ENCODE data around the gene HSPA13. TPM values are rescaled to one million over a fixed set of nuclear protein-coding genes. Genes with fewer than 3 reads are reported as not detected.

Gene HSPA13
- polyA plus RNA-seq (2013, experiment 1 of 4), result 44.2 TPM
- polyA plus RNA-seq (2013, experiment 2 of 4), result 49.1 TPM
- 41.2 TPM for polyA plus RNA-seq (2013, experiment 3 of 4)
- 40.4 TPM for polyA plus RNA-seq (2013, experiment 4 of 4)

- peak within 1 kb of the TSS; percentile 80 for H3K4me3 ChIP-seq (ENCODE audit: insufficient read depth, low read depth, low read length)
- no peaks in the 10 kb centered on the region for H3K27me3 ChIP-seq (ENCODE audit: control insufficient read depth, insufficient read depth, low read length, poor library complexity, severe bottlenecking)
- peaks cover 9% of the 10 kb centered on the region for H3K4me1 ChIP-seq (ENCODE audit: control insufficient read depth, insufficient read depth, low read length)
- H3K9me3 ChIP-seq (ENCODE audit: control insufficient read depth, low read length), result no peaks in the 10 kb centered on the region
- H3K36me3 ChIP-seq (ENCODE audit: control insufficient read depth, insufficient read depth, low read length), result peaks cover 2% of the 10 kb centered on the region
- 0% methylated on average over 46 of the region's 46 CpGs for WGBS, 2 experiments
- H3K27ac ChIP-seq (ENCODE audit: insufficient read depth, low read depth, low read length, poor library complexity, severe bottlenecking), result peak within 1 kb of the TSS; percentile 96
Measured at GRCh38 chr21:14382835-14383595, at the start of gene HSPA13. Gene HSPA13 (minus strand): TSS chr21:14383146. CDS start chr21:14383119, 27 bp downstream.

- no peaks in the 10 kb centered on the region for H3K4me1 ChIP-seq (ENCODE audit: control insufficient read depth, insufficient read depth, low read length)
- H3K9me3 ChIP-seq (ENCODE audit: control insufficient read depth, low read length), result no peaks in the 10 kb centered on the region
- no peaks in the 10 kb centered on the region for H3K36me3 ChIP-seq (ENCODE audit: control insufficient read depth, insufficient read depth, low read length)
- H3K4me3 ChIP-seq (ENCODE audit: insufficient read depth, low read depth, low read length), result no peak overlapping the region
- 97 to 100% methylated on average over 2 of the region's 2 CpGs for WGBS, 2 experiments
- H3K27ac ChIP-seq (ENCODE audit: insufficient read depth, low read depth, low read length, poor library complexity, severe bottlenecking), result no peak overlapping the region
- H3K27me3 ChIP-seq (ENCODE audit: control insufficient read depth, insufficient read depth, low read length, poor library complexity, severe bottlenecking), result no peaks in the 10 kb centered on the region
Measured at GRCh38 chr21:14418920-14419319, 36.0 kb upstream of the HSPA13 start.

- no peaks in the 10 kb centered on the region for H3K4me1 ChIP-seq (ENCODE audit: control insufficient read depth, insufficient read depth, low read length)
- H3K27ac ChIP-seq (ENCODE audit: insufficient read depth, low read depth, low read length, poor library complexity, severe bottlenecking), result no peak overlapping the region
- H3K4me3 ChIP-seq (ENCODE audit: insufficient read depth, low read depth, low read length), result no peak overlapping the region
- WGBS, 2 experiments, result 92 to 97% methylated on average over 2 of the region's 2 CpGs
- H3K27me3 ChIP-seq (ENCODE audit: control insufficient read depth, insufficient read depth, low read length, poor library complexity, severe bottlenecking), result no peaks in the 10 kb centered on the region
- H3K9me3 ChIP-seq (ENCODE audit: control insufficient read depth, low read length), result no peaks in the 10 kb centered on the region
- H3K36me3 ChIP-seq (ENCODE audit: control insufficient read depth, insufficient read depth, low read length), result no peaks in the 10 kb centered on the region
Measured at GRCh38 chr21:14414932-14415508, 32.1 kb upstream of the HSPA13 start.

- Histone ChIP-seq H3K9me3 (ENCODE audit: control insufficient read depth, low read length) (no peaks in the 10 kb centered on the region), H3K4me1 (ENCODE audit: control insufficient read depth, insufficient read depth, low read length) (no peaks in the 10 kb centered on the region), H3K27ac (ENCODE audit: insufficient read depth, low read depth, low read length, poor library complexity, severe bottlenecking) (no peak overlapping the region), H3K27me3 (ENCODE audit: control insufficient read depth, insufficient read depth, low read length, poor library complexity, severe bottlenecking) (no peaks in the 10 kb centered on the region), H3K4me3 (ENCODE audit: insufficient read depth, low read depth, low read length) (no peak overlapping the region), H3K36me3 (ENCODE audit: control insufficient read depth, insufficient read depth, low read length) (no peaks in the 10 kb centered on the region)
- WGBS, 2 experiments, result 78 to 83% methylated on average over 2 of the region's 2 CpGs
Measured at GRCh38 chr21:14405962-14406361, 23.0 kb upstream of the HSPA13 start.

- Histone ChIP-seq H3K4me3 (ENCODE audit: insufficient read depth, low read depth, low read length) (no peak overlapping the region), H3K36me3 (ENCODE audit: control insufficient read depth, insufficient read depth, low read length) (no peaks in the 10 kb centered on the region), H3K4me1 (ENCODE audit: control insufficient read depth, insufficient read depth, low read length) (no peaks in the 10 kb centered on the region), H3K27me3 (ENCODE audit: control insufficient read depth, insufficient read depth, low read length, poor library complexity, severe bottlenecking) (no peaks in the 10 kb centered on the region), H3K9me3 (ENCODE audit: control insufficient read depth, low read length) (no peaks in the 10 kb centered on the region), H3K27ac (ENCODE audit: insufficient read depth, low read depth, low read length, poor library complexity, severe bottlenecking) (no peak overlapping the region)
- 80 to 88% methylated on average over 1 of the region's 1 CpG for WGBS, 2 experiments
Measured at GRCh38 chr21:14405225-14405624, 22.3 kb upstream of the HSPA13 start.

GRCh38 chr21:14403681-14404318 lies 20.9 kb upstream of the HSPA13 start:
- Histone ChIP-seq H3K36me3 (ENCODE audit: control insufficient read depth, insufficient read depth, low read length) (no peaks in the 10 kb centered on the region), H3K27me3 (ENCODE audit: control insufficient read depth, insufficient read depth, low read length, poor library complexity, severe bottlenecking) (no peaks in the 10 kb centered on the region), H3K4me1 (ENCODE audit: control insufficient read depth, insufficient read depth, low read length) (no peaks in the 10 kb centered on the region), H3K4me3 (ENCODE audit: insufficient read depth, low read depth, low read length) (no peak overlapping the region), H3K9me3 (ENCODE audit: control insufficient read depth, low read length) (no peaks in the 10 kb centered on the region), H3K27ac (ENCODE audit: insufficient read depth, low read depth, low read length, poor library complexity, severe bottlenecking) (no peak overlapping the region)
- WGBS, 2 experiments, result 83 to 88% methylated on average over 1 of the region's 1 CpG

- H3K4me1 ChIP-seq (ENCODE audit: control insufficient read depth, insufficient read depth, low read length), result no peaks in the 10 kb centered on the region
- H3K9me3 ChIP-seq (ENCODE audit: control insufficient read depth, low read length), result no peaks in the 10 kb centered on the region
- H3K27me3 ChIP-seq (ENCODE audit: control insufficient read depth, insufficient read depth, low read length, poor library complexity, severe bottlenecking), result no peaks in the 10 kb centered on the region
- no peak overlapping the region for H3K27ac ChIP-seq (ENCODE audit: insufficient read depth, low read depth, low read length, poor library complexity, severe bottlenecking)
- H3K4me3 ChIP-seq (ENCODE audit: insufficient read depth, low read depth, low read length), result no peak overlapping the region
- WGBS, 2 experiments, result 88 to 100% methylated on average over 1 of the region's 1 CpG
- no peaks in the 10 kb centered on the region for H3K36me3 ChIP-seq (ENCODE audit: control insufficient read depth, insufficient read depth, low read length)
Measured at GRCh38 chr21:14401217-14401616, 18.3 kb upstream of the HSPA13 start.

- Histone ChIP-seq H3K27ac (ENCODE audit: insufficient read depth, low read depth, low read length, poor library complexity, severe bottlenecking) (no peak overlapping the region), H3K4me1 (ENCODE audit: control insufficient read depth, insufficient read depth, low read length) (no peaks in the 10 kb centered on the region), H3K36me3 (ENCODE audit: control insufficient read depth, insufficient read depth, low read length) (no peaks in the 10 kb centered on the region), H3K9me3 (ENCODE audit: control insufficient read depth, low read length) (no peaks in the 10 kb centered on the region), H3K4me3 (ENCODE audit: insufficient read depth, low read depth, low read length) (no peak overlapping the region), H3K27me3 (ENCODE audit: control insufficient read depth, insufficient read depth, low read length, poor library complexity, severe bottlenecking) (no peaks in the 10 kb centered on the region)
- 100% methylated on average over 1 of the region's 2 CpGs for WGBS, 2 experiments
Measured at GRCh38 chr21:14388282-14388681, 5.3 kb upstream of the HSPA13 start.

- Histone ChIP-seq H3K4me3 (ENCODE audit: insufficient read depth, low read depth, low read length) (no peak overlapping the region), H3K4me1 (ENCODE audit: control insufficient read depth, insufficient read depth, low read length) (peaks cover 9% of the 10 kb centered on the region), H3K36me3 (ENCODE audit: control insufficient read depth, insufficient read depth, low read length) (no peaks in the 10 kb centered on the region), H3K9me3 (ENCODE audit: control insufficient read depth, low read length) (no peaks in the 10 kb centered on the region), H3K27ac (ENCODE audit: insufficient read depth, low read depth, low read length, poor library complexity, severe bottlenecking) (no peak overlapping the region), H3K27me3 (ENCODE audit: control insufficient read depth, insufficient read depth, low read length, poor library complexity, severe bottlenecking) (no peaks in the 10 kb centered on the region)
- whole genome bisulfite sequencing, 2 experiments, result 98 to 100% methylated on average over 2 of the region's 2 CpGs
Measured at GRCh38 chr21:14384453-14384852, 1.5 kb upstream of the HSPA13 start.

- H3K27me3 ChIP-seq (ENCODE audit: control insufficient read depth, insufficient read depth, low read length, poor library complexity, severe bottlenecking), result no peaks in the 10 kb centered on the region
- H3K27ac ChIP-seq (ENCODE audit: insufficient read depth, low read depth, low read length, poor library complexity, severe bottlenecking), result peak overlapping the region; percentile 96
- peak overlapping the region; percentile 72 for H3K4me3 ChIP-seq (ENCODE audit: insufficient read depth, low read depth, low read length)
- peaks cover 9% of the 10 kb centered on the region for H3K4me1 ChIP-seq (ENCODE audit: control insufficient read depth, insufficient read depth, low read length)
- 8 to 11% methylated on average over 20 to 21 of the region's 21 CpGs for WGBS, 2 experiments
- H3K9me3 ChIP-seq (ENCODE audit: control insufficient read depth, low read length), result no peaks in the 10 kb centered on the region
- H3K36me3 ChIP-seq (ENCODE audit: control insufficient read depth, insufficient read depth, low read length), result no peaks in the 10 kb centered on the region
Measured at GRCh38 chr21:14383596-14384180, 742 bp upstream of the HSPA13 start.
